HG03565 (cell line): ENCODE results near the gene KY.
A peak's percentile ranks its signal among the peaks of the same experiment; 100 is the strongest.

ENCODE experiments used
- ATAC-seq: cut with Tn5 transposase; IDR thresholded peaks from one replicate; pipeline ENCODE4 v1.9.1; 2021; ENCODE audit warnings: mild to moderate bottlenecking, moderate library complexity; ENCODE audit not compliant: unreplicated experiment

The KY gene

GRCh38 chr3:134650431-134651346 is at the start of gene KY:
Gene KY, minus strand, starts transcription at chr3:134651022. Its CDS starts 62 bp downstream, at chr3:134650960.
- no peak for ATAC-seq

- ATAC-seq = no peak
These were observed 48.9 kb upstream of the KY start for GRCh38 chr3:134699721-134700120.

- no peak for ATAC-seq
These were observed 48.4 kb upstream of the KY start for GRCh38 chr3:134699141-134699711.

GRCh38 chr3:134697830-134698689 is 47.2 kb upstream of the KY start:
- no peak for ATAC-seq

- ATAC-seq = no peak
These were observed 45.3 kb upstream of the KY start for GRCh38 chr3:134696155-134696554.

- no peak for ATAC-seq
These were observed 44.2 kb upstream of the KY start for GRCh38 chr3:134694946-134695543.

GRCh38 chr3:134694466-134694865 is 43.6 kb upstream of the KY start:
- no peak for ATAC-seq

- ATAC-seq = no peak
These were observed 43.0 kb upstream of the KY start for GRCh38 chr3:134693804-134694203.

GRCh38 chr3:134693226-134693625 is 42.4 kb upstream of the KY start:
- ATAC-seq = no peak

- ATAC-seq = no peak
These were observed 39.4 kb upstream of the KY start for GRCh38 chr3:134690226-134690625.

GRCh38 chr3:134687642-134688041 is 36.8 kb upstream of the KY start:
- no peak for ATAC-seq

GRCh38 chr3:134685929-134686802 is 35.3 kb upstream of the KY start:
- ATAC-seq = no peak

- ATAC-seq = no peak
These were observed 31.5 kb upstream of the KY start for GRCh38 chr3:134682196-134682880.

GRCh38 chr3:134681522-134681900 is 30.7 kb upstream of the KY start:
- ATAC-seq = no peak

- no peak for ATAC-seq
These were observed 30.1 kb upstream of the KY start for GRCh38 chr3:134680796-134681521.

GRCh38 chr3:134677987-134678308 is 27.1 kb upstream of the KY start:
- ATAC-seq = no peak

GRCh38 chr3:134677196-134677986 is 26.6 kb upstream of the KY start:
- ATAC-seq = peak; percentile 56

- no peak for ATAC-seq
These were observed 25.0 kb upstream of the KY start for GRCh38 chr3:134675726-134676256.
